A204.1 (cell line): ENCODE results near the gene CDH12.
"Not testable (repeated sequence)": the region's sequence is repeated elsewhere in the genome, so short reads cannot be mapped to it uniquely, and the experiment has no call there.

Experiments used
- FAIRE-seq: peaks from 2 replicates; lab custom pipeline; 2012; peaks lifted over from hg19 to GRCh38; lab: Jason Lieb, UNC

The CDH12 gene

GRCh38 chr5:21985799-21986198 is 867.3 kb downstream of the CDH12 start:
- FAIRE-seq = not testable (repeated sequence)

GRCh38 chr5:21951571-21951970 is 901.6 kb downstream of the CDH12 start:
- not testable (repeated sequence) for FAIRE-seq

GRCh38 chr5:21931116-21931515 is 922.0 kb downstream of the CDH12 start:
- FAIRE-seq = no peak

DNA sequence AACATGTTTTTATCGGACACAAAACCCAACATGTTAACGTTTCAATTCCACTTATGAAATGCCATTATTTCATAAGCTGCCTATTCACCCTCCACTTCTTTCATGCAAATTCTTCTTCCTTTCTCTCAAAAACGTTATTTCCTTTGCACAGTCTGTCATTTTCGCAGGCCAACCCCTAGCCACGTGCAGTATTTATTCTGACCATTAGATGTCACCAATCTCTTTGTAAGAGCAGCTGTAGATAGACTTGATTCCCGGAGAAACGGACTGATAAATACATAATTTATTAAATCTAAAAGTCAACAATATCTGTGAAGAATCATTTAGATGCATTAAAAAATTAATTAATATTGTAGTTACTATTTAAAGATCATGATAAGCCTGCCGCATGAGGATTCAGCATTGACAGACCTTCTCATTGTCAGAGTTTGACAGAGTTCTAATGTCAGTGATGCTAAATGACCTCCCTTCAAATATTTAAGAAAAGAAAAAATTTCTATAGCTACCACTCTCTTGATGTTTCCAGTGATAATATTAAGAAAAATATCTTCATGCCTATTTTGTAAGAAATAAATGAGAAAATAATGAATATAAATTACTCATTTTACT is 933.6 kb downstream of the CDH12 start:
- FAIRE-seq = peak; percentile 94

DNA sequence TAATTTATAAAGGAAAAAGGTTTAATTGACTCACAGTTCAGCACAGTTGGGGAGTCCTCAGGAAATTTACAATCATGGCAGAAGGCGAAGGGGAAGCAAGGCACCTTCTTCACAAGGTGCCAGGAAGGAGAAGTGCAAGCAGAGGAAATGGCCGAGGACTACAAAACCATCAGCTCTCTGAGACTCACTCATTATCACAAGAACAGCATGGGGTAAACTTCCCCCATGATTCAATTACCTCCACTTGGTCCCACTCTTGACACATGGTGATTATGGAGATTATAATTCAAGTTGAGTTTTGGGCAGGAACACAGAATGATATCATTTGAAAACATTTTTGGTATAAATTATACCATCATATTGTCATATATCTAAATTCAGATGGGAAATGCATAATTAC is 934.7 kb downstream of the CDH12 start:
- no peak for FAIRE-seq

GRCh38 chr5:21910731-21911130 is 942.4 kb downstream of the CDH12 start:
- FAIRE-seq = no peak

DNA sequence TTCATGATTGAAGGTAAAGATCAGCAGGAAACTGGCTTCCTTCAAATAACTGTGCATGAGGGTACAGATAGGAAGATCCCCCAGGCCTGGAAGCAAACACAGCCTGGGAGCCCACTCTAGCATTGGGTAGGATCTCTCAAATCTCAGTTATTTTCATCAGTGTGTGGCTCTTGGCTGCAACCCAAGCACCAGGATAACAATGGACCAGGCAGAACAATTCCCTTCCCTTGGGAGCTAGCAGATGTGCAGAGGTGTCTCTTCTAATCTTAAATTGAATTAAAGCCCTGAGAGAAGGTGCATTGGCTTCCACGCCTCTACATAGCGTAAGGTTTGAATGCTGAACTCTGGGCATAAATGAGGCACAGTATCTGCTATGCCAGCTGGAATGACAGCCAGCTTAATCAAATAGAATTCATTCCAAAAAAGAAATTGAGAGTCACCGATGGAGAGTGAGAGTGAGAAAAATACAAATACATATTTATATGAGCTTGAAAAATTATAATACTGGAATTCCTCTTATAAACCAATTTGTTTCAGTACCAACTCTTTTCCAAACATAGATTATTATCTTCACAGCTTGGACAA is 957.3 kb downstream of the CDH12 start:
- FAIRE-seq = no peak

- no peak for FAIRE-seq
Measured at GRCh38 chr5:21893161-21893560, 960.0 kb downstream of the CDH12 start.

DNA sequence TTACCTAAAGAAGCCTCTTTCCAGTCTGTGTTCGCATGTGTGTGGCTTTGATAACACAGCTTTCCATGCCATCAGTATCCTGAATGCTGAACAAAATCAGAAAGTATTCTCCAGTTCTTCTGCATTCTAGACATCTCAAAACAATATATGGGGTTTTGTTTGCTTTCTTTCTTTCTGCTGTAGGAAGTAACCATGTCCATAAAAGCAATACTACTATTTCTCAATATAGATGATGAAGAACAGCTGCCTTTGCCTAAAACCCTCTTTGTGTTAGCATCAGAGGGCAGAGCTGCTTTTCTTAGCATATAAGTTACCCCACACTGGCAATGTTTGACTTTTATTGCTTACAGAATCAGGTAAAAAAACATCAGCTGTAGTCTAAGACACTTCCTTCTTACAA is 963.6 kb downstream of the CDH12 start:
- FAIRE-seq = no peak

DNA sequence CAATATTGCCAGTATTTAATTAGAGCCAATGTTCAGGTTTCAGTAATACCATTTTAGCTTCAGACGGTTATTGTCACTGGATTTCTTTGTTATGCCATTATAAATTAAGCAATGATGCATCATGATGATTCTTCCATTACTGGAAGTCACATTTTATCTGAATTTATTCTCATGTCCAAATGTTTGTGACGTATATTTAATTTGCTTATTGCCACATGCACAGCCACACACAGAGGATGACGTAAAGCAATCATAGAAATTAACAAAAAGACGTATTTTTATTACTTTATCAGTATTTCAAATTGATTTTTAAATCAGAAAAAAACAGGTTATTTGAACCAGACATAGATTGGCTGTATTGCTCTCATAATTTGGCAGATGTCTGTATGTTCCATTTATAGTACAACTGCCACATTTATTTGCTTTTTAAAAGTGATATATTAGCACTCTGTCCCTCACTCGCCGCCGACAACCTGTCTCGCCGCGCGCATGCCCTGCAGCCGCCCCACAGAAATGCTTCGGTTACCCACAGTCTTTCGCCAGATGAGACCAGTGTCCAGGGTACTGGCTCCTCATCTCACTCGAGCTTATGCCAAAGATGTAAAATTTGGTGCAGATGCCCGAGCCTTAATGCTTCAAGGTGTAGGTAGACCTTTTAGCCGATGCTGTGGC is 970.9 kb downstream of the CDH12 start:
- no peak for FAIRE-seq

DNA sequence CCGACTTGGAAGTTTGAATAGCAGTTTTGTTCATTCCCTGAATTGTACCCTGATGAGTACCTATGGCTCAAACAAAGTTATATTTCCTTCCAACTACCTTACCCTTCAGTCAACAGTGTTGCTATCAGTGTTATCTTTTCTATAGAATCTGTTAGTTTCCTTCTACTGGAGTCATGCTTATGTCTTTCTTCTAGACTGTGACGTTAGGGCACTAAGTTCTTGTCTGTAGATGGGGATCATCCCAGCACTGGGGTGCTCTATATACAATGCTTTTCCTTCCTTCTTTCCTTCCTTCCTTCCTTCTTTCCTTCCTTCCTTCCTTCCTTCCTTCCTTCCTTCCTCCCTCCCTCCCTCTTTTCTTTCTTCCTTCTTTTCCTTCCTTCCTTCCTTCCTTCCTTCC is 973.0 kb downstream of the CDH12 start:
- FAIRE-seq = no peak

DNA sequence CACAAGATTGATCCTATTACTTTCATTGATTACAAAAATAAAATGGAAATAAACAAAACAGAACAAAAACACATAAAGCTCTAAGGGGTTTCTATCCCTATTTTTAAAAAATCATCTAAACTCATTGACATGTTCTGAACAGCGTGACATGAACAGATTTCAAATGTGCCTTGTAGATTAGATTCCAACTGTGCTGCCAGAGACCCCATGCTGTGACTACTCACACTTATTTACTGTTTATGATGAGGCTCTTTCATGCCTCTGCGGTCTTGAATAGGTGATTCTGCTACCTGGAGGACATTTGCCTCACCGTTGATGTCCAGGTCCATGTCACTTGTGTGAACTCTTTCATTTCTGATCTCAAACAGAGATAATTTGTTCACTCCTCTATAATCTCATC is 990.2 kb downstream of the CDH12 start:
- FAIRE-seq = no peak

GRCh38 chr5:21858441-21858840 is 994.7 kb downstream of the CDH12 start:
- FAIRE-seq = no peak

DNA sequence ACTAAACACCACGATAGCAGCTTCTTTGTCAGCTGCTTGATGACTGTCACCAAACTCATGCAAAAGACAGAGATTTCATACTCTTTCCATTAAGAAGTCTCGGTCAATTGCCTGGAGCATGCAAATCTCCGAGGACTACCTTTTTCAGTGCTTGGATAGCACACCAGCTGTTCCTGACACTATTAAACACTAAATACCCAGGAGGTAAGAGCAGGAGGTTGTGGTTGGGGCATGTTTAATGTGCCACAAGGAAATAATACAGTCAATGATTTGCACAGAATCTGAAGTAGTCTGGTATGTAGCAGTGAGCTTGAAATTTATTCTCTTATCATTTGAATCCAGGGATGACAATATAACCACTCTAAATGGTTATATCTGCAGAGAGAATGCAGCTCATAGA is 996.2 kb downstream of the CDH12 start:
- FAIRE-seq = no peak

DNA sequence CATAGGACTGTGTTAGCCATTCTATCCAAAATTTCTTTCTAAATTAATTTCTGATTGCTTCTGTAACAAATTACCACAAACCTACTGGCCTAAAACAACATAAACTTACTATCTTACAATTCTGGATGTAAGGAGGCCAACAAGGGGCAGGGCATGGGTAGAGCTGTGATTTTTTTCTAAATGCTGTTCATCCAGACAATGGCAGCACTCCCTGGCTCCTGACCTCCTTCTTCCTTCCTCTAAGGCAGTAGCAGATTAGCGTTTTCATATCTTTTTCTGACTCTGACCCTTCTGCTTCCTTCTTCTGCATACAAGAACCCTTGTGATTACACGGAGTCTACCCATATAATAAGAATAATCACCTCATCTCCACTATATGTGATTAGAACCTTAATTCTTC is 1005.8 kb downstream of the CDH12 start:
- FAIRE-seq = no peak

- no peak for FAIRE-seq
Measured at GRCh38 chr5:21844960-21845359, 1008.2 kb downstream of the CDH12 start.

- no peak for FAIRE-seq
Measured at GRCh38 chr5:21834863-21835262, 1018.3 kb downstream of the CDH12 start.

GRCh38 chr5:21831145-21831787 is 1021.9 kb downstream of the CDH12 start:
- no peak for FAIRE-seq

- FAIRE-seq = no peak
Measured at GRCh38 chr5:21826884-21827283, 1026.3 kb downstream of the CDH12 start.

DNA sequence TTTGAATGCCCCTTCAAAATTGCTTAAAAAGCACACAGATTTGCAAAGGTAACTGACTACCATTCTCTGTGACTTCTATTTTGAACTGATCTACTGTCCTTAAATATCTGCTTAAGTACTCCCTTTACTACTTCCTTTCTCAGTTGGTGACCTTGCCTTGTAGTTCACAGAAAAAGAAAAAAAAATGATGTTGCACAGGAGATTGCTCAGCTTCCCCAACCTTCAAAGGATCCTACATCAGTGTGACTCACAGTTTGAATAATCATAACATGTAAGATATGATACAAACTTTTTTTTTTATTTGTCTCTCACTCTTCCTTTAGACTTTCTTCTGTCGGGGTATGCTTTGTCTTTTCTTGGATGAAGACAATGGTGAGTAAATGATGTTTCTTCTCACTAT is 1029.6 kb downstream of the CDH12 start:
- no peak for FAIRE-seq

- no peak for FAIRE-seq
Measured at GRCh38 chr5:21823076-21823574, 1030.0 kb downstream of the CDH12 start.

GRCh38 chr5:21820527-21820926 is 1032.6 kb downstream of the CDH12 start:
- no peak for FAIRE-seq

GRCh38 chr5:21818370-21818720 is 1034.8 kb downstream of the CDH12 start:
- FAIRE-seq = no peak
